HG03139 (cell line): ENCODE results near the gene OSBPL6.
"Not testable (repeated sequence)": the region's sequence is repeated elsewhere in the genome, so short reads cannot be mapped to it uniquely, and the experiment has no call there.

Source experiments
- ATAC-seq: cut with Tn5 transposase; IDR thresholded peaks from one replicate; pipeline ENCODE4 v1.9.1; 2021; ENCODE audit not compliant: unreplicated experiment

OSBPL6 gene

GRCh38 chr2:178197791-178198190 lies 3.5 kb downstream of the OSBPL6 start:
- no peak for ATAC-seq

- not testable (repeated sequence) for ATAC-seq
Observed at GRCh38 chr2:178198441-178198840, 4.1 kb downstream of the OSBPL6 start.

DNA sequence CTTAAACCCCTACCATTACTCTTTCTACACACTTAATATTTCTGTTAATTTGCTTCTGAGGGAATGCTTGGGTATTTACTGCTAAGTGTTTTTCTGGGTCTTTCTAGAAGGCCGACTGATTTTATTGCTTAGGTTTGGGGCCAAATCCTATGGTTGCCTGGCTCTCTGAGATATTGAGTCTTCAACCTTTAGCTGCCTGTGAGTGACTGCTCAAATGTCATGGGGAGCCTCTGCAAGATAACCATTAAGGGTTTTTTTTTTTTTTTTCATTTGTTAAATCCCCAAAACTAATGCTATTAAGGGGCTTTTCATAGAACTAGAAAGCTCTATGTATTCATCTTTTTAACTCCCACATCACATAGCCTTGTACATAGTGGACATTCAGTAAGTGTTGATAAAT lies 5.0 kb downstream of the OSBPL6 start:
- ATAC-seq: no peak

DNA sequence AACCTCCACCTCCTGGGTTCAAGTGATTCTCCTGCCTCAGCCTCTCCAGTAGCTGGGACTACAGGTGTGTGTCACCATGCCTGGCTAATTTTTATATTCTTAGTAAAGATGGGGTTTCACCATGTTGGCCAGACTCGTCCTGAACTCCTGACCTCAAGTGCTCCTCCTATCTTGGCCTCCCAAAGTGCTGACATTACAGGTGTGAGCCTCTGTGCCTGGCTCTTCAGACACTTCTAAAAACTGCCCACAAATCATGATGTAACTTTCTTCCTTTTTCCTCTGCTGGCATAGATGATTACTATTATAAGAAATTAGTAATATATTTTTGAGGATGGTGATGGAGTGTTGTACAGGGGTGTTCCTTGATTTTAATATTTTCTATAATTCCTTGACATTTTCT lies 6.0 kb downstream of the OSBPL6 start:
- no peak for ATAC-seq

DNA sequence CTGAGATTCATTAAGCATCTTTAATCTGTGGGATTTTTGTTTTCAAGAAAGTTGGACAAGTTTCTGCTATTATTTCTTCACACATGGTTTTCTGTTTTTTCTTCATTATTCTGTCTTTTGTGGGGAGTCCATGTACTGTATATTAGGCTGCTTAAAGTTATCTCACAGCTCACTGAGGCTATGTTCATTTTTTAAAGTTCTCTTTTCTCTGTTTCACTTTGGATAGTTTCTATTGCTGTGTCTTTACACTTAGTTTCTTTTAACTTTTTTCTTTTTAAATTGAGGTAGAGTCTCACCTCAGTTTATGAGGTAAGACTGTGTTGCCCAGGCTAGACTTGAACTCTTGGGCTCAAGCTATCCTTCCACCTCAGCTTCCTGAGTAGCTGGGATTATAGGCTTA lies 8.6 kb downstream of the OSBPL6 start:
- ATAC-seq: no peak

- no peak for ATAC-seq
Observed at GRCh38 chr2:178204977-178205376, 10.7 kb downstream of the OSBPL6 start.

DNA sequence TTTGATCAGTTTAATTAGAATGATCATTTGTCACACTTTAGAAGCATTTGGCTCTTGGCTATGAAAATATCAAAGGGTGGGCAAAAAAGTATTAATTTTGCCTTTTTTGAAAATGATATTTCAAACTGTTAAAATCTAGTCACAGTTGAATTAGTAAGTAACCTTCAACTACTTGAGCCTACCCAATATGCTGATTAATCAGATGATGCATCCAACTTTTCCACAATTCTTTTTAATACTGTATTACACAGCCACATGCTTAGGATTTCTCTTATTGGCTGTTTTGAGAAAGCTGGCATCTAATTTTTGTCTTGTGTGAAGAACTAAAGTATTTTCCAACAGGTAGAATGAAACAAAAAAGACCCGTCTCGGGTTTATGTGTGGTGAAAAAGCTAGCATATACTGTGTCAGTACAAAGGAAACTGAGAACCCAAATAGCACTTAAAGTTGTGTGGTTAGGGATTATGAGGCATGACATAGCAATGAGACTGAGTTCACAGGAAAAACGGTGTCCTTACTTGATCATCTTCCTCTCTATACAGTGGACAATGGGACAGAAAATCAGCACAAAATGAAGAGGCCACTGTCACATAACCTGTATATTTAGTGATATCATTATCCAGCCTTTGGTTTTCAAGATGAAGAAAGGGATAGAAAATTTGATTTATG lies 11.7 kb downstream of the OSBPL6 start:
- no peak for ATAC-seq

DNA sequence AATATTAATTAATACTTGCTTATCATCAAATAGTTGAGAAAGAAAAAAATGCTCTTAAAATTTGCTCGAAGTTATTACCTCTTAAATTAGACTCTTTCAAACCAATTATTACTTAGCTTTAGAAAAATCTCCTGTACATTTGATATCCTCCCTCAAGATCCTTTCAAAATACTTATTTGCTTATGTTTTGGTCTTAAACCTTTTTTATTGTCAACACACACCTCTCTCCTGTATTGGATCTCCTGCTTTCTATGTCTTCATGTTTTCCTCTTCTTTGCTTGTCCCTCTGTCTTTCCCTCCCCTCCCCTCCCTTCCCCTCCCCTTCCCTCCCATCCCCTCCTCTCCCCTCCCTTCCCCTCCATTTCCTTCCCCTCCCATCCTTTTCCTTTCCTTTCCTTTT lies 14.0 kb downstream of the OSBPL6 start:
- ATAC-seq: no peak

- no peak for ATAC-seq
Observed at GRCh38 chr2:178208817-178209216, 14.5 kb downstream of the OSBPL6 start.

GRCh38 chr2:178211460-178211859 lies 17.1 kb downstream of the OSBPL6 start:
- ATAC-seq: no peak

GRCh38 chr2:178211943-178212342 lies 17.6 kb downstream of the OSBPL6 start:
- ATAC-seq: no peak

- no peak for ATAC-seq
Observed at GRCh38 chr2:178213991-178214390, 19.7 kb downstream of the OSBPL6 start.

- no peak for ATAC-seq
Observed at GRCh38 chr2:178219247-178219646, 24.9 kb downstream of the OSBPL6 start.

DNA sequence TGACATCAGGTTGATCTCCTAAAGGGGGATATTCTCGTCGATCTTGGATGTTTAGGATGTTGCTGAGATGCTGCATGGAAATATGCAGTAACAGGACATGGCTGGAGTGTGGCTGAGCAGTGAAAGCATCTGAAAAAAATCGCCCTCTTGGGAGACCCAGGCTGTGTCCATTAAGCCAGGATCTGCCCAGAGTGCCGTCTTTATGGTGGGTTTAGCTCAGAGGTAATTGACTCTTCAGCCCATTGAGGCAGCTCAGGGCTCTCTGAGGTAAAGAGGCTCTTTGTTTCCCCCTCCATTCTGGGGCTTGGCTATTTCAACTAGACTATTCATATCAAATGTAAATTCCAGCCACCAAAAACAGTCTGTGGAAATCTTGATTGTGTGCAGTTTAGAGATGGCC lies 26.5 kb downstream of the OSBPL6 start:
- ATAC-seq: no peak

GRCh38 chr2:178221556-178221955 lies 27.2 kb downstream of the OSBPL6 start:
- ATAC-seq: no peak

GRCh38 chr2:178223806-178224205 lies 29.5 kb downstream of the OSBPL6 start:
- no peak for ATAC-seq

GRCh38 chr2:178225006-178225805 lies 30.9 kb downstream of the OSBPL6 start:
- ATAC-seq: no peak

- no peak for ATAC-seq
Observed at GRCh38 chr2:178227187-178227586, 32.9 kb downstream of the OSBPL6 start.

GRCh38 chr2:178229927-178230326 lies 35.6 kb downstream of the OSBPL6 start:
- ATAC-seq: no peak

GRCh38 chr2:178230396-178230795 lies 36.1 kb downstream of the OSBPL6 start:
- no peak for ATAC-seq

DNA sequence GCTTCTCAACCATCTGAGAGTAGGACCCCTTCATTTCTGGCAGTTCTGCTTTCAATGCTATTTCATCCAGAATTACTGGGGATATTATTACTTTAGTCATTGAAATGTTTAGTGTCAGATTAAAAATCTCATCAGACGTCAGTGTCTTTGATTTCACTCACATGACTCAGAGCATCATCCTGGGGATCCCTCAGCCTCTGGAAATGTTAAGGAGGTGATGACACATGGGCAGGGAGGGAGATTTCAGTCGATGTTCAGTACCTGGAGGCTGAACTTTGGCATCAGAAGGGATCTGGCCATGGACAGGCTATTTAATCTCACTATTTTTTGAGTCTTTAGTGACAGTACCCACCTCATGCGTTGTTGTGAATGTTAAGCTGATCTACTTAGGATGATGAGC lies 39.1 kb downstream of the OSBPL6 start:
- no peak for ATAC-seq

GRCh38 chr2:178234648-178235047 lies 40.3 kb downstream of the OSBPL6 start:
- ATAC-seq: no peak
